Measurements from ENCODE around the gene ATAD2B.
"Not testable (repeated sequence)": the region's sequence is repeated elsewhere in the genome, so short reads cannot be mapped to it uniquely, and the experiment has no call there.

DNA sequence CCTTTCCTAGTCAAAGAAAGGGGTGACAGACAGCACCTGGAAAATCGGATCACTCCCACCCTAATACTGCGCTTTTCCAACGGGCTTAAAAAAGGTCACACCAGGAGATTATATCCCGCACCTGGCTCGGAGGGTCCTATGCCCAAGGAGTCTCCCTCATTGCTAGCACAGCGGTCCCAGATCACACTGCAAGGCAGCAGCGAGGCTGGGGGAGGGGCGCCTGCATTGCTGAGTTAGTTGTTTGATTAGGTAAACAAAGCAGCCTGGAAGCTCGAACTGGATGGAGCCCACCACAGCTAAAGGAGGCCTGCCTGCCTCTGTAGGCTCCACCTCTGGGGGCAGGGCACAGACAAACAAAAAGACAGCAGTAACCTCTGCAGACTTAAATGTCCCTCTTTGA is 190.1 kb downstream of the ATAD2B start:
- TF ChIP-seq, protein P1, sequence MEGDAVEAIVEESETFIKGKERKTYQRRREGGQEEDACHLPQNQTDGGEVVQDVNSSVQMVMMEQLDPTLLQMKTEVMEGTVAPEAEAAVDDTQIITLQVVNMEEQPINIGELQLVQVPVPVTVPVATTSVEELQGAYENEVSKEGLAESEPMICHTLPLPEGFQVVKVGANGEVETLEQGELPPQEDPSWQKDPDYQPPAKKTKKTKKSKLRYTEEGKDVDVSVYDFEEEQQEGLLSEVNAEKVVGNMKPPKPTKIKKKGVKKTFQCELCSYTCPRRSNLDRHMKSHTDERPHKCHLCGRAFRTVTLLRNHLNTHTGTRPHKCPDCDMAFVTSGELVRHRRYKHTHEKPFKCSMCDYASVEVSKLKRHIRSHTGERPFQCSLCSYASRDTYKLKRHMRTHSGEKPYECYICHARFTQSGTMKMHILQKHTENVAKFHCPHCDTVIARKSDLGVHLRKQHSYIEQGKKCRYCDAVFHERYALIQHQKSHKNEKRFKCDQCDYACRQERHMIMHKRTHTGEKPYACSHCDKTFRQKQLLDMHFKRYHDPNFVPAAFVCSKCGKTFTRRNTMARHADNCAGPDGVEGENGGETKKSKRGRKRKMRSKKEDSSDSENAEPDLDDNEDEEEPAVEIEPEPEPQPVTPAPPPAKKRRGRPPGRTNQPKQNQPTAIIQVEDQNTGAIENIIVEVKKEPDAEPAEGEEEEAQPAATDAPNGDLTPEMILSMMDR (IDR thresholded peaks at IDR 0.05; ENCODE audit: control extremely low read depth in 1 of 3, insufficient read depth in 1 of 3, low read depth in 1 of 3, low read length in 3 of 3) = not testable (repeated sequence)
- not testable (repeated sequence) for TF ChIP-seq KDM5A (IDR thresholded peaks at IDR 0.05; ENCODE audit: low read length); POLR2A (IDR thresholded peaks at IDR 0.05; ENCODE audit: control extremely low read depth in 1 of 2, low read depth in 2 of 2, low read length in 2 of 2); ZNF274 (IDR thresholded peaks at IDR 0.05; ENCODE audit: borderline replicate concordance, extremely low read depth, low read length); HDAC6 (IDR thresholded peaks at IDR 0.05; ENCODE audit: low read depth, low read length); RAD21 (IDR thresholded peaks at IDR 0.05 in 1 of 2, conservative IDR thresholded peaks at IDR 0.05 in 1 of 2; ENCODE audit: low read depth in 2 of 2, low read length in 2 of 2); NRF1 (IDR thresholded peaks at IDR 0.05; ENCODE audit: low read depth, low read length); ASH2L (IDR thresholded peaks at IDR 0.05; ENCODE audit: low read length); MAFK (IDR thresholded peaks at IDR 0.05; ENCODE audit: low read depth, low read length); EZH2 (IDR thresholded peaks at IDR 0.05; ENCODE audit: low read depth, low read length, severe bottlenecking); RXRA (IDR thresholded peaks at IDR 0.05; ENCODE audit: insufficient read depth, low read depth, low read length); BRCA1 (IDR thresholded peaks at IDR 0.05; ENCODE audit: low read depth, low read length); SRF (IDR thresholded peaks at IDR 0.05; ENCODE audit: low read depth, low read length)
- TF ChIP-seq, protein P2, sequence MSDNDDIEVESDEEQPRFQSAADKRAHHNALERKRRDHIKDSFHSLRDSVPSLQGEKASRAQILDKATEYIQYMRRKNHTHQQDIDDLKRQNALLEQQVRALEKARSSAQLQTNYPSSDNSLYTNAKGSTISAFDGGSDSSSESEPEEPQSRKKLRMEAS (IDR thresholded peaks at IDR 0.05) = not testable (repeated sequence)

All from H1 (cell line).